HG03045 (cell line): Measurements from ENCODE around the gene CLEC9A.
"Not testable (repeated sequence)": the region's sequence is repeated elsewhere in the genome, so short reads cannot be mapped to it uniquely, and the experiment has no call there.

ENCODE experiments used
- ATAC-seq: cut with Tn5 transposase; IDR thresholded peaks from one replicate; pipeline ENCODE4 v1.9.1; 2021; ENCODE audit warnings: mild to moderate bottlenecking, moderate library complexity; ENCODE audit not compliant: unreplicated experiment

CLEC9A gene

DNA sequence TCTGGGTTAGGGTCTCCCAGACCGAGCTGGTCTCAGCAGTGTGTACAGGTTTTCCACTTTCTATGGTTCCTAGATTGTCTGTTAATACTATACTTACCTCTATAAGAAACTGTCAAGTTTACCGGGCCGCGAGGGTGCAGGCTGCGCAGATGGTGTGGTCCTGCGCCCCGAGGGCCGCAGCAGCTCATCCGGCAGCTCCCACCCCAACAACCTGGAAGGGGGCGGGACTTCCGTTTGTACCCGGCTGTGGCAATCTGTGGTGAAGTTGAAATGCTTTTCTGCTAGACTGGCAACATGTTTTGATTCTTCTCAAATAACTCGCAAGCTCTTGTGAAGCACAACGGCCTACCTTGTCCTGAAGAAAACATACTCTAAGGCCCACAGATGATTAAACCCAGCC, at the start of gene CLEC9A:
Gene CLEC9A, plus strand, starts transcription at position 237 of the 400 bp plus-strand sequence. CDS start 22,006 bp downstream, outside the sequence.
- no peak for ATAC-seq

DNA sequence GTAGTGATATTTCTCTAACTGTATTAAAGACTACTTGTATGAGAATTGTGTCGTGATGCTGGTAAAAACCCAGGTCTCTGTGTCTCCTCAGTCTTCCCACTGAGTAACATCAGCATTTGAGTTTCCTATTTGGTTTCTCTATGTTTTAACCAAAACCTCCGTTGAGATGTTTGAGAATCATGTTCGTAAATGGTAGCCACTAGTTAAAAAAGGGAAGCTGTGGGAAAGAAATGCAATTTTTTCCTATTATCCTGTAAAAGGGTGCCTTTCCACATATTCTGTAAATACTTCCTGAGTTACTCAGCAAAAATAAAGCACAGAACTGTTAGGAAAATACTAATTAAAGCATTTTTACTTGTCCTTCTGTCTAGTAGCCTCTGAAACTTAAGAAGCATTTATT, 38.6 kb upstream of the CLEC9A start:
- no peak for ATAC-seq

DNA sequence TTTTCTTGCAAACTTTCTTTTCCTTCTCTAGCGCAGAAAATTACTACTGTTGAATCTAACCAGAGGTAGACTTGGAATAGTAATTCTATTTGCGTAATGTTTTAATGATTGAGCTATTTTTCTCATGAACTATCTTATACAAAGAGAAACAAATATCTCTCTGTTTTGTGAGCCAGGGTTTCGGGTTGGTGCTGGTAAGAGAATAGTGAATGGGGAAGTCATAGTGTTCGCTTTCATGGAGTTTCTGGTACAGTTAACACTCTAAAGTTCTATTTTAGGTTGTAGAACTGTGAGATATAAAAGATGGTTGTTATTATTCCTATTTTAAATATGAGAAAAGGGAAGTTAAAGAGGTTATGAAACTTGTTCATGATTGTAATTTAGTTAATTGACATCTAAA, 38.2 kb upstream of the CLEC9A start:
- no peak for ATAC-seq

DNA sequence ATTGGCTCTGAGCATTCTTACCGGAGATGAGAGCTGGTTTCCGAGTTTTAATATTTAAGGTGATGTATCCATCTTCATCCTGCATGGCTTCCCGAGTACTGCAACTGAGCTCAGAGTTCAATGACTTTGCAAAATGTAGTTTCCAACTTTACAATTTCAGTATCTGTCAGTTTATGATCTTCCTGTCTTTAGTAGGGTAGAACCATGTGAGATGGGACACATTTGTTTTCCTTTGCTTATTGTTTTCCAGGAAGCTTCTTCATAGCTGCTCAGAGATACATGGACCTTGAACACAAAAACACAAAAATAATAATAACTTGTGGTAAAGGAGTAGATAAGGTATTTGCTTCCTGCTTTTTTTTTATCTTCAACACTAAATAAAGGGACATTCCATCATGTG, 31.5 kb upstream of the CLEC9A start, which contains the start of gene CLEC1B:
Gene CLEC1B, minus strand, starts transcription at position 106 of the 400 bp plus-strand sequence. Its CDS starts 21 bp downstream, at position 85.
- ATAC-seq = no peak

DNA sequence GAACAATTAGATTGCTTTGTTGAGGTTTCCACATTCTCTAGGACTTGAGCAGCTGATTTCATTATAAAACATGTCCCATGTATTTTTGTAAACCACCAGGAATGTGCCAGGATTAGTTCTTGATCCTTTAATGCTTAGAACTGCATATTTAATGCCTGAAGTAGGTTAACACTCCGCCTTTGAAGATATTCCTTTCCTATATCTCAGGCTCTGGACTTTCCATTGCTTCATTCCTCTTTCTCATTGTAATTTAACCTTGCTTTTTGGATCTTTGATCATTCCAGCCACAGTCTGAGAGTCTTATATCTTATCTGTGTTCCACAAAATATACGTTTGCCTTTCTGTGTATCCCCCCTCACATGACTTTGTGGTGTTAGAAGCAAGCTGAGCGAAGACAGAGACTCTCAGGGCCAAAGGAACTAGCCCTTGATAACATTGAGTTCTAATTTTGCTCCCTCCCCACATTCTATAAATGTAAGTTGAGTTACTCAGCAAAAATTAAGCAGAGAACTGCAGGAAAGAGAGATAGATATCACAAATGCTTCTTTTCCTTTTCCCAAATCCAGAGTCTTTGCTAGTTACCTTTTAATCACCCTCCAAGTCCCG, 29.2 kb upstream of the CLEC9A start:
- ATAC-seq = no peak

DNA sequence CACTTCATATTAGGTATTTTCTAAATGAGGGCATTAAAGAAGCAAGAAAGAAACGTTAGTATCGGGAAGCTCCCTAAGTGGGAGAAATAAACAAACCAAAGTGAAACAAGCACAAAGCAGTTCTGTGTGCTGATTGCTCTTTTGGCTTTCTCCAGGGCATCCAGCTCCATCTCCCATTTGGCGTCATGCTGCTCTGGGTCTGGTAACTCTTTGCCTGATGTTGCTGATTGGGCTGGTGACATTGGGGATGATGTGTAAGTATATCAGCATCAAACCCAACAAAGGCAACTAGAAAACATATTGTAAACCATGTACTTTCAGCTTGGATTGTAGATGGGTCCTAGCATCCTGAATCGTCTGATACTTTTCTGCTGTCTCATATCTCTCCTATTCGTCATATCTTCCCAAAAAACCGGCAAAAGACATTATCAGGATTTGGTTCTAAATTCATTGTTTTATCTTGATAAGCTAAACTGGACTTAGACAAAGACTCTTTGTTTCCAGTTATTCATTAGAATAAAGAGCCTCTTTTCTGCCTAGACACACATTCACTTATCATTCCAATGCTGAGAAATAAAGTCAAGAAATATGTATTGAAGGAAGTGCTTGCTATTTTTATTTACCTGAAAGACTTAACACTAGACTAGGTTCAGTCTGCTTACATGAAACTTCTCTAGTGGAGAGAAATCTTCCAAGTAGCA, 17.7 kb upstream of the CLEC9A start:
- ATAC-seq = no peak

DNA sequence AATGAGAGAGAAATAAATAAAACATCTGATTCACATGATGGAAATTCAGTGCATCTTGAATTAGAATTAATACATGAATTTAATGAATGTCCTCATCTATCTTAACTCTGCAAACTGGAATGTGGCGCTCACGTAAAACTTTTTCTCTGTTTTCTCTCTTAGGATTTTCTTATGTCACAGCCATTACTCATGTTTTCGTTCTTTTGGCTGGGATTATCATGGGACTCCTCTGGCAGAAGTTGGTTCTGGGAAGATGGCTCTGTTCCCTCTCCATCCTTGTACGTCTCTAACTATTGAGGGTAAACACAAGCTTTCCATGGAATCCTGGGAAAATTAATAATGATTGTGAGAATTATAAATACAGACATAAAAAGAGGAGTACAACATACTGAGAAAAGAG, 15.0 kb upstream of the CLEC9A start:
- ATAC-seq = no peak

DNA sequence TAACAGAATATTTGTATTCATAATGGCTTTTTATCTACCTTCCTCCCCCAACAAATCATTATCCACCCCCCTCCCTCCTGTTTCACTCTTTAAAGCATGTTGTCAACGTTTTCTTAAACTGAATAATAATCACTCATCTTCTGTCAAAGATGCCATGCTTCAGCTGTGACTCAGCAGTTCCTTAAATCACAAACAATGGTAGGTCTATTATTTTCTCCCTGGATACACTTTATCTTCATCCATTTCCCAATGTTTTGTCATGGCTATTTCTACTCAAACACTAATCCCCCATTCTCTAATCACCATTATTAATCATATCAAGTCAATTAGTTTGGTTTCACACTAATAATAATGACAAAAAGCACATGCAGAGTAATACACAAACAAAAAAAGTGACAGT, 13.6 kb upstream of the CLEC9A start:
- ATAC-seq = no peak

DNA sequence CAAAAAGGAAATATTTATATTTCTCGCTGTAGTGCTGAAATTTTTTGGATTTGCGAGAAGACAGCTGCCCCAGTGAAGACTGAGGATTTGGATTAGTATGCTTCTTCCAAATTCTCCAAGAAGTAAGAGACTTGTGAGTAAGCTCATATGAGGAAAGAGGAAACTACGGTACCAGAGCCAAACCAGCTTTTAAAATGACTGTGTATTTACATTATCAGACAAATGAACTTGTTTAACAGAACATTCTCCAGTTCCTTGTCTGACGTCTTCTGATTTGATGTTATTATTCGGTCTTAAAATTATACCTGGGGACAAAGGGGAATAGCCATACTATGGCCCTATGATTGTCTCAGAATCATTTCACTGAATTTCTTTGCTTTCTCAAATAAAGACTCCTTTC, 12.1 kb upstream of the CLEC9A start:
- no peak for ATAC-seq

DNA sequence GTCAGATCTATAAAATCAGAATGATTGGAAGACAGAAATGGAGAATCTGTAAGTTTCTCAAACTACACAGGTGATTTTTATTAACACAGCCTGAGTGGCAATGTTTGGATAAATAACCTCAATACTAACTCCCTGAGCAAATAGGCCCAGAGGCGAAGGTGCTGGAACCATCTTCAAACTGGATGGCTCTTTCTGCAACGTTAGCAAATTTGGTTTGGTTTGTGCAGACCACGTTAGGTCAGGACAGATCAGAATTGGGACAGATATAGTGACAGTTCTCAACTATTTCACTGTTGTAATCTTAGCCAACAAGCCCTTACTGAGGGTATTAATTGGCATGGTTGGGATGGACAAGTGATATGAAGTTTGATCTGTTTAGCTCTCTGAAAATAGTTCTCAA, 9.1 kb upstream of the CLEC9A start:
- no peak for ATAC-seq

DNA sequence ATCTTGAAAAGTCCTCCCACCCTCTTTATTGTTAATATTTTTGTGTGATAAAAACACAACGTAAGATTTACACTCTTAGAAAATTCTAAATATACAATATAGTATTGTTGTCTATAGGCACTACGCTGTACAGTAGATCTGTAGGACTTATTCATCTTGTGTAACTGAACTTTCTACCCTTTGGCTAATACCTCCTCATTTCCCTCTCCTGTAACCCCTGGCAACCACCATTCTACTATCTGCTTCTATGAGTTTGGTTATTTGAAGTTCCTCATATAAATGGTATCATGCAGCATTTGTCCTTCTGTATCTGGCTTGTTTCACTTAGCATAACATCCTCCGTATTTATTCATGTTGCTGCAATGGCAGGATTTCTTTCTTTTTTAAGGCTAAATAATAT, 5.2 kb upstream of the CLEC9A start:
- no peak for ATAC-seq

DNA sequence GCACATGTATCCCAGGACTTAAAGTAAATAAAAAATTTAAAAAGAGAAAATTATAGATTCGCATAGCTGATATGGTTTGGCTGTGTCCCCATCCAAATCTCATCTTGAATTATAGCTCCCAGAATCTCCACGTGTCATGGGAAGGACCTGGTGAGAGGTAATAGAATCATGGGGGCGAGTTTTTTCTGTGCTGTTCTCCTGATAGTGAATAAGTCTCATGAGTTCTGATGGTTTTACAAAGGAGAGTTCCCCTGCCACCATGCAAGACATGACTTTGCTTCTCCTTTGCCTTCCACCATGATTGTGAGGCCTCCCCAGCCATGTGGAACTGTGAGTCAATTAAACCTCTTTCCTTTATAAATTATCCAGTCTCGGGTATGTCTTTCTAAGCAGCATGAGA, 3.8 kb upstream of the CLEC9A start:
- ATAC-seq = not testable (repeated sequence)

DNA sequence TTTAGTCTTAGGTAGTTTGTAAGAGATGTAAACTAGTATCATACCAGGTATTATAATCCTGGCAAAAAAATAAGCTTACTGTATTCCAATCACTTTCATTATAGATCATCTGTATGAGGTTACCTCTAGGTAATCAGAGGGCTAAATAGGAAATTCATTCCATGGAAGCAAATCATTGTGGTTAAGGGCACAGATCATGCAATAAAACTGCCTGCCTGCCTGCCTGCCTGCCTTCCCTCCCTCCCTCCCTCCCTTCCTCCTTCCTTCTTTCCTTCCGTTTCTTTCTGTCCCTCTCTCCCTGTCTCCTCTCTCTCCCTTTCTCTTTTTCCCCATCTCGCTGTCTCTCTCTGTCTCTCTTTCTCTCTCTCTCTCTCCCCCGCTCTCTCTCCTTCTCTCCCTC, 3.2 kb upstream of the CLEC9A start:
- no peak for ATAC-seq

DNA sequence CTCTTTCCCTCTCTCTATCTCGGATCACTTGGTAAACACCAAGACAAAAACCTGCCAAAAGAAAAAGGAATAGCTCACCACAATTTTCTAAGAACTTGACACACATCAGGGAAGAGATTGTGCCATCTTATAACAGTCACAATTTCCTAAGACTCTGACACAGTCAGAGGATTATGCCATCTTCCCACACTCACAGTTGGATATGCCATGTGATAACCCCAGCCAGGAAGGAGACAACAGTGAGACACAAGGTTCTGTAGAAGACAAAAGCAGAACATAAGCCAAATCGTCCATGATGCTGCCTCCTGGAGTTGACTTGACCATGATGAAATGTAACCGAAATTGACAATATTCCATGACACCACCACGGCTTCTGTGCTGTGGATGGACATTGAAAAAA, 2.8 kb upstream of the CLEC9A start:
- no peak for ATAC-seq

DNA sequence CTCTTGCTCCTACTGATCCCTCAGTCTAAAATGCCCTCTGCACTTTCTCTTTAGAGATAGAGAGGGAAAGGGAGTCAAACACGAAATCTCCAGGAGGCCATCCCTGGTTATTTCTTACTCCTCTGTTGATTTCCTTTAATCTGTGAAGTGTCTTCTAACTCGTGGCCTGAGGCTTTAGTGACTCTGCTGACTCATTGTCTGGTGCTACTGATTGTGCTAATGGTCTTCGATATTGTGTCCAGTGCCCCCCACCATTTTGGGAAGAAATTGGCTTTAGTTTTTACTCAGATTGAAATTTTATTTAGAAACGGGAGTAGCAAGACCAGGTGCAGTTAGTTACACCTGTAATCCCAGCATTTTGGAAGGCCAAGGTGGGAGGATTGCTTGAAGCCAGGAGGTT, 839 bp downstream of the CLEC9A start:
- no peak for ATAC-seq

DNA sequence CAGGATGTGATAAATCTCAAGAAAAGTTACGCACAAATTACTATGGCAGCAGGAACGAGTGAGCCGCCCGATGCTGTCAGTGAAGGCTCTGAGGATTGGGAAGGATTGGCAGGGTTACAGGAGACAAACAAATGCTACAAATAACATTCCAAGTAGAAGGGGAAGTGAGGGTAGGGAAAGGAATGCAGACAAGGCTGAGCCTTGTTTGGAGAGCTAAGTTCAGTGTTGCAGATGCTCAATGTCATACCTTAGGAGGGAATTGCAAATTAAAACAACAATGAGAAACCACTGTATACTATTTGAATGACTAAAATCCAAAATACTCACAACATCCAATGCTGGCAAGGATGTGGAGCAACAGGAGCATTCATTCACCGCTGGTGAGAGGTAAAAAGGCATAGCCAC, 1.3 kb downstream of the CLEC9A start:
- no peak for ATAC-seq

DNA sequence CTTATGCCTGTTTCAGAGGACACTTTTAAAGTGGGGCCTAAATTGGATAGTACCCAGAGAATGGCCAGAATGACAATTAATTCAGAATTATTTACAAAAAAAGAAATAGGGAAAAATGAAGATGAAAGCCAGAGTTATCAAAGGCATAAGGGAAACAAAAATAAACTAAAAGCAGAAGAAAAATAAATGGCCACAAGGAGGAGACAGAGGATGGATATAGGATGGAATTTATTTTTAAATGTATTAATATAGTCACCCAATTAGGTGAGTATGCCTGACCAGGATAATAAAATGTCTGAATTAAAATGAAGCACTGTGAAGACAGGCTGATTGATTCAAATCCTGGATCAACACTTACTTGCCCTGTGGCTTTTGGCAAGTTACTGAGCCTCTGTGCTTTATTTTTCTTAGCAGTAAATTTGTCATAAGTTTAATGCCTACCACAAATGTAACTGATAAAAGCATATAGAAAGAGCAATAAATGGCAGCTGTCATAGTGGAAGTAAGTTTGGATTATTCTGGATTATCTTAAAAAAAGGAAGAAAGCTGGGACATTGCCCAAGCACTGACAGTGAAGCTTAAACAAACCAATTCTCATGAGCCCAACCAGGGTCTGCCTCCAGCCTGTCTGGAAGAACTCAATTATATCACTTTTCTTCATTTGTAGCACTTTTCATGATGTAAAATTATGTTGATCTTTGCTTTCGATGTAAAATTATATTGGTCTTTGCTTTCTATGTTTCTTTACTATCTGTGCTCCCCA, 3.5 kb downstream of the CLEC9A start:
- no peak for ATAC-seq

DNA sequence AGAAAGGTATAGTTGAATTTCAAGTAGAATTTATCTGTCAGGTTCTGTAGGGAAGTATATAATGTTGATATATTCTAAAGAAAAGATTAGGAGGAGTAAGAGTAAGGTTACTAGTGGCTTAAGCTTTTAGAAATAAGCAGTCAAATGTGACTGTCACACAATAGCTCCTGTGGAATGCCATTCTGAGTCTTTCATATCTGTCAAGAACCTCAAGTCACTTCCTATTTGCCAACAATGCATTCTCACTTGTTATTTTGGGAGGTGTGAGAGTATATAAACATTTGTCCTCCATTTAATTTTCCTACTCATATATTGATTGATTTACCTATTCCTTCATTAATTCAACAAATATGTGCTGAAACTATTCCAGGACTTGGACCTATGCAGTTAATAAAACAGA, 11.7 kb downstream of the CLEC9A start:
- ATAC-seq = no peak

DNA sequence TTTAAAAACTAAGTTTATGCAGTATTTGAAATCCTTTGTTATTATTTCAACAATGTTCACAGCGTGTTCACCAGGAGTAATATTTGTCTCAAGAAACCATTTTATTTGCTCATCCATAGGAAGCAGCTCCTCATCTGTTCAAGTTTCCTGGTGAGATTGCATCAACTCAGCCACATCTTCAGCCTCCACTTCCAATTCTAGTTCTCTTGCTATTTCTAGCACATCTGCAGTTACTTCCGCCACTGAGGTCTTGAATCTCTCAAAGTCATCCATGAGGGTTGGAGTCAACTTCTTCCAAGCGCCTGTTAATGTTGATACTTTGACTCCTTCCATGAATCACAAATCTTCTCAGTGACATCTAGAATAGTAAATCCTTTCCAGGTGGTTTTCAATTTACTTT, 18.0 kb downstream of the CLEC9A start:
- ATAC-seq = no peak

DNA sequence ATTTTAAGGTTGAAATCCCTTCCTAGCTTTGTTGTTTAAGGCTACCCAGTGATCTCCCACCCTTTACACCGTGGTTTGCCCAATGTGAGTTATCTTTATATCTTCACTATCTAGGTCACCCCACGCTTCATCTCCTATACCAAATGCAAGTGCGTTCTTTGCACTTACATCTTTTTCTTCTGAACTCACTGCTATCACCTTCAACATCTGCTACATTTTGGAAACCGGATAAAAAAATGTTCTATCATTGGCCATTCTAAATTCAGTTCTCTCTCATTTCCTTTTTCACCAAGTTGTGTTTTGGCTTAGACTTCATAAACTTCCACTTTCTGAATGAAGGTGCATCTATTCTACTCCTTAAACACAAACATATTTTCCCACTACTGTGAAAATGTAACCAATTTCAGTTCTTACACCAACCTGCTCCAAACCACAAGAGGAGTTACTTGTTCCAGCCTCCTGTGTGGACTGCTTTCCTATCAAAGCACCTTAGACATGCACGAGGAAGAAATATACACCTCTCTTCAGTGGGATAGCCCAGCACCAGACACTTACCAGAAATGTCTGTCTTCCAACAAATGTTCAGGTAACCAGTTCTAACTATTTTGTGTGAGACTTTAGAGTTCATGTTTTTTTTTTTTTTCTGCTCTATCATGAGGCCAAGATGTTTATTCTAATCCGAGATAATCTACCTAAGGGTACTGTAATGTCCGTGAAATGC, 21.9 kb downstream of the CLEC9A start:
- ATAC-seq = no peak

DNA sequence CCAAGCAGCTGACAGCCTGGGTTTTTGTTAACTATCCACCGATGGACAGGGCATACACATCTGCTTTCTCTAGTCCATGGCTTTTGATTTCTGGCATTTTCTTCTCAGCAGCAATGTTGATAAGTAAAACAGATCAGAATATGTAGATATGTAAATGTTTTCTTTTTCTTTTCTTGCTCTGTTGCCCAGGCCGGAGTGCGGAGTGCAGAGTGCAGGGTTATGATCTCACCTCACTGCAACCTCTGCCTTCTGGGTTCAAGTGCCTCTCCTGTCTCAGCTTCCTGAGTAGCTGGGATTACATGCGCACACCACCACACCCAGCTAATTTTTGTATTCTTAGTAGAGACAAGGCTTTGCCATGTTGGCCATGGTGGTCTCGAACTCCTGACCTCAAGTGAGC, 27.9 kb downstream of the CLEC9A start:
- ATAC-seq = no peak
